ENCODE results near the gene DUSP9. TPM values are rescaled to one million over a fixed set of nuclear protein-coding genes. Genes with fewer than 3 reads are reported as not detected.
A peak's percentile ranks its signal among the peaks of the same experiment; 100 is the strongest.

DUSP9 gene
- total and polyA plus RNA-seq, 7 donors, result not detected

DNA sequence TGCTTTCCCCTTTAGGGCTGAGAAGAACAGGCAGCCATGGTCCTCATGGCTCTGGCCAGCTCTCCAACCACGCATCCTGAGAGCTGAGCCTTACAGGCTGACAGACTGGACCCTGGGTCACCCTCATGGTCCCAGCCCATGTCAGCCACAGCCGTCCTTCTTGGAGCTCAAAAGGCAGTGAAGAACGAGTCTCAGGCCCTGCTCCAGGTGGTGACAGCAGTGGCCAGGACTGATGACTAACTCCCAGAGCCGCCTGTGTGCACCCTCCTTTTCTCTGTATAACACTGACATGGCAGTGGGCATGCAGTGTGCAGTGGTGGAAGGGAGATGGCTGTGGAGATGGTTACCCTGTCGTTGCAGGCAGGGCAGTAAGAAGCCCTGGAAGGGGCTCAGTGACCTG is 10.3 kb upstream of the DUSP9 start:
- Histone ChIP-seq H3K27me3 (ENCODE audit: insufficient read depth in 3 of 3, low read length in 2 of 3) (peaks cover 0 to 10% (median 1%) of the 10 kb centered on the region in 3 donors), H3K36me3 (ENCODE audit: insufficient read depth in 1 of 2, low read depth in 1 of 2) (no peaks in the 10 kb centered on the region), H3K4me1 (no peaks in the 10 kb centered on the region), H3K27ac (no peak overlapping the region), H3K9me3 (no peaks in the 10 kb centered on the region), H3K4me3 (no peak overlapping the region)
- intact Hi-C loops (cut with DNase I), result no loop called here
- ATAC-seq, result no peak
- peak in 1 of 2 donors; percentile 30 for DNase-seq
- 61 to 87% (median 65%) methylated on average over 5 of the region's 5 CpGs for WGBS, 3 donors
- TF ChIP-seq, protein P1, sequence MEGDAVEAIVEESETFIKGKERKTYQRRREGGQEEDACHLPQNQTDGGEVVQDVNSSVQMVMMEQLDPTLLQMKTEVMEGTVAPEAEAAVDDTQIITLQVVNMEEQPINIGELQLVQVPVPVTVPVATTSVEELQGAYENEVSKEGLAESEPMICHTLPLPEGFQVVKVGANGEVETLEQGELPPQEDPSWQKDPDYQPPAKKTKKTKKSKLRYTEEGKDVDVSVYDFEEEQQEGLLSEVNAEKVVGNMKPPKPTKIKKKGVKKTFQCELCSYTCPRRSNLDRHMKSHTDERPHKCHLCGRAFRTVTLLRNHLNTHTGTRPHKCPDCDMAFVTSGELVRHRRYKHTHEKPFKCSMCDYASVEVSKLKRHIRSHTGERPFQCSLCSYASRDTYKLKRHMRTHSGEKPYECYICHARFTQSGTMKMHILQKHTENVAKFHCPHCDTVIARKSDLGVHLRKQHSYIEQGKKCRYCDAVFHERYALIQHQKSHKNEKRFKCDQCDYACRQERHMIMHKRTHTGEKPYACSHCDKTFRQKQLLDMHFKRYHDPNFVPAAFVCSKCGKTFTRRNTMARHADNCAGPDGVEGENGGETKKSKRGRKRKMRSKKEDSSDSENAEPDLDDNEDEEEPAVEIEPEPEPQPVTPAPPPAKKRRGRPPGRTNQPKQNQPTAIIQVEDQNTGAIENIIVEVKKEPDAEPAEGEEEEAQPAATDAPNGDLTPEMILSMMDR (IDR thresholded peaks at IDR 0.05), result no peak

DNA sequence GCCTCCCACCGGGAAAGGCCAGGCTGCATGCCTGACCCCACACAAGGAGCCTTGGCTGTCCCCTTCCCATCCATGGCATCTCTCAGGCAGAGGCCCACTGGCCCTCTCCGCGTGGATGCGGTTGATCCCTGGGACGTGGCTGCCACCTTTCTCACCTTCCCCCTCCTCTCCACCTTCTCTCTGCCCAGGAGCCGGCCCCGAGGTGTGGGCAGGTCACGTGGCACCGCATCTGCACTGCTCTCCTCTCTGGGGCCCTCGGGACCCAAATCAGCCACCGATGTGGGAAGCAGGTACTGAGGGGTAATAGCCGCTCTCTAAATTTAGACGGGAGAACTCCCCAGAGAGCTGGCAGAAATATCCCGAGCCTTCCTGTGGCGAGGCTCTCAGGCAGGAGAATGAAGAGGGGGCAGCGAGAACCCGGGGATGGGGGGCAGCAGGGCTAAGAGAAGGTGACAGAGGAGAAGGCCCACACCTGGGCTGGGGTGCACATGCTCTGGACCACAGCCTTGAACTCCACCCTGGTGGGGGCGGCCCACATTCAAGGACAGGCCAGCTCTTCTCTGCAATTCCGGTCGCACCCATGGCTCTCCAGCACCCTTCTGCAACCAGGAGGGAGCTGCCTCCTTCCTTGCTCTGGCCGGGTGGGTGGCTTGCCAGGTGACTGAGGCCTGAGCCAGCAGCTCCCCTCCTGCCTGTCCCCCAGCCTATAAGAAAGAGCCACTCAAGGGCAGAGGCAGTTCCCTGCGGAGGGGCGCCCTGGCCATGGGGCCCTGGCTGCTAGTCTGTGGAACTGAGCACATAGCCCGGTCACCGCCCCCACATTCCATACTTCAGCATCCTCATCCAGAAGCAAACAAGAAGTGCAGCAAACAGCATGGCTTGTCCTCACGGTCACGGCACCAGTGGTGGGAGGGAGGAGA is 9.6 kb upstream of the DUSP9 start:
- 82 to 95% (median 85%) methylated on average over 11 to 27 of the region's 27 CpGs for WGBS, 3 donors
- Histone ChIP-seq H3K9me3 (no peaks in the 10 kb centered on the region), H3K27me3 (ENCODE audit: insufficient read depth in 3 of 3, low read length in 2 of 3) (peaks cover 0 to 16% (median 1%) of the 10 kb centered on the region in 3 donors), H3K4me1 (no peaks in the 10 kb centered on the region), H3K36me3 (ENCODE audit: insufficient read depth in 1 of 2, low read depth in 1 of 2) (no peaks in the 10 kb centered on the region), H3K4me3 (no peak overlapping the region), H3K27ac (no peak overlapping the region)
- TF ChIP-seq, protein P1 (IDR thresholded peaks at IDR 0.05), result no peak
- ATAC-seq (no peak), DNase-seq (peak in 1 of 2 donors; percentile 39)
- intact Hi-C loops (cut with DNase I), result no loop called here

DNA sequence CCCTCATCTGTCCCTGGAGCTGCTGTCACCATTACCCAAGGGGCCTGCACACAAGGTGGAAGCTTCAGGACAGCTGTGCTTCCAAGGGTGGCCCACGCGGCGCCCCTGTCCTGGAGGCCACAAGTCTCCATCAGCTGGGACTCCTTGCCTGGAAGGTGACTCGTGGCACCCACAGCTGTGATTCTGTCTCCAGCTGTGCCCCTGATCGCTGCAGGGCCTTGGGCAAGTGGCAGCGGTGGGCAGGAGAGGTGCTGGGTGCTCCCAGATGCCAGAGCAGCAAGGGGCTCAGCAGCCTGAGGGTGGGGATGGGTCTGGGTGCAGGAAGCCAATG is 9.0 kb upstream of the DUSP9 start:
- DNase-seq (no peak), ATAC-seq (no peak)
- Histone ChIP-seq H3K27me3 (ENCODE audit: insufficient read depth in 3 of 3, low read length in 2 of 3) (peaks cover 0 to 23% (median 5%) of the 10 kb centered on the region in 3 donors), H3K36me3 (ENCODE audit: insufficient read depth in 1 of 2, low read depth in 1 of 2) (no peaks in the 10 kb centered on the region), H3K27ac (no peak overlapping the region), H3K4me1 (no peaks in the 10 kb centered on the region), H3K4me3 (no peak overlapping the region), H3K9me3 (no peaks in the 10 kb centered on the region)
- intact Hi-C loops (cut with DNase I), result no loop called here
- TF ChIP-seq, protein P1 (IDR thresholded peaks at IDR 0.05), result no peak
- 83 to 96% (median 91%) methylated on average over 6 of the region's 6 CpGs for WGBS, 3 donors

DNA sequence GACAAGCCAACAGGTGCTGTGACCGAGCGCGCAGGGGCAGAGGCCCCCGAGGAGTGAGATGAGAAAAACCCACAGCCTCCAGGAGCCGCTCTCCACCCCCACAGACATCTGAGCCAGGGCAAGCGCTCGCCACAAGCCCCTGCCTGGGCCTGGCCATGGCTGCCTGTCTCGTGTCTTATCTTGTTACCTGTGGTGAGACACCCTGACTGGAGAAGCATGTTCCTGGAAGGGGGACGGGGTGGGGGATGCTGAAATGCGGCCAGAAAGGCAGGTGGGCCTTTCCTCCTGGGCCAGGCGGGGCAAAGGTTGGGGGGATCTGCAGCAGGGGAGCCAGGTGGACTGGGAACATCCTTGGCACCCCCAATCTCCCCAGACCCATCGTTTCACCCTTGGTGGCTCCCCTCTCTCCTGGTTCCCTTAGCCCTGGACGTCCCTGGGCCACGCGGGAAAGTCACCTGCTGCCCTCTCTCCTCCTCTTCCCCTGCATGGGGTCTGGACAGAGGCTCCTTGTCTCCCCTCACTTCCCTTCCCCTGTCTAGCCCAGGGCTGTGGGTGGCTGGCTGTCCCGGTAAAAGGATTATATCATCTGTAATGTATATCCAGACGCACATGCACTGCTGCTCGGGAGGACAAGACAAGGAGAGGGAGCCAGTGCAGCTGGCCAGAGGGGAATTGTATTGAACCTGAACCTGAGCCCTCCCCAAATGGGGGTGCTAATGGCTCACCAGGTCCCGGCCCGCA is 8.4 kb upstream of the DUSP9 start:
- WGBS, 3 donors, result 87 to 90% (median 89%) methylated on average over 9 to 20 of the region's 20 CpGs
- H3K27me3 ChIP-seq (ENCODE audit: insufficient read depth in 3 of 3, low read length in 2 of 3), result peaks cover 0 to 26% (median 5%) of the 10 kb centered on the region in 3 donors

More for the DNA sequence above, 8.4 kb upstream of the DUSP9 start:
- no peaks in the 10 kb centered on the region for H3K36me3 ChIP-seq (ENCODE audit: insufficient read depth in 1 of 2, low read depth in 1 of 2)
- H3K27ac ChIP-seq, result no peak overlapping the region
- TF ChIP-seq, protein P1 (IDR thresholded peaks at IDR 0.05), result no peak
- DNase-seq, result peak in 1 of 2 donors; percentile 32
- no peak for ATAC-seq
- intact Hi-C loops (cut with DNase I), result no loop called here
- no peak overlapping the region for H3K4me3 ChIP-seq
- H3K4me1 ChIP-seq, result peaks cover 2% of the 10 kb centered on the region
- H3K9me3 ChIP-seq, result no peaks in the 10 kb centered on the region

Measured in psoas muscle (tissue), 8 donors.